Measurements from ENCODE around the gene HDAC4.

GRCh38 chr2:239229545-239230279, 171.1 kb downstream of the HDAC4 start:
- no peak for TF ChIP-seq POLR2AphosphoS5 (IDR thresholded peaks at IDR 0.05)
- TF ChIP-seq CTCF (IDR thresholded peaks at IDR 0.05) = no peak

Data from stomach (tissue), 4 donors.